Astrocyte of the spinal cord (primary cell): Measurements from ENCODE around the gene TMEM41A.

ENCODE experiments used
- DNase-seq: peaks from one replicate; pipeline ENCODE4 v3.0.0; 2011; ENCODE audit warnings: low read depth, low spot score
- H3K4me3 ChIP-seq: 2 replicates; pipeline ENCODE4 v1.5.1; 2011; ENCODE audit warnings: low read depth, mild to moderate bottlenecking, low read length, moderate library complexity
- in situ Hi-C: cut with HindIII; loops from 2 replicates; pipeline ENCODE4 v1.10.0; 2017; ENCODE audit warnings: low sequenced_read_pairs
- TF ChIP-seq, protein P1 (sequence below): IDR thresholded peaks from 2 replicates; pipeline ENCODE4 v1.5.1; 2012; ENCODE audit warnings: low read depth, mild to moderate bottlenecking, low read length, inconsistent platforms

Gene TMEM41A

DNA sequence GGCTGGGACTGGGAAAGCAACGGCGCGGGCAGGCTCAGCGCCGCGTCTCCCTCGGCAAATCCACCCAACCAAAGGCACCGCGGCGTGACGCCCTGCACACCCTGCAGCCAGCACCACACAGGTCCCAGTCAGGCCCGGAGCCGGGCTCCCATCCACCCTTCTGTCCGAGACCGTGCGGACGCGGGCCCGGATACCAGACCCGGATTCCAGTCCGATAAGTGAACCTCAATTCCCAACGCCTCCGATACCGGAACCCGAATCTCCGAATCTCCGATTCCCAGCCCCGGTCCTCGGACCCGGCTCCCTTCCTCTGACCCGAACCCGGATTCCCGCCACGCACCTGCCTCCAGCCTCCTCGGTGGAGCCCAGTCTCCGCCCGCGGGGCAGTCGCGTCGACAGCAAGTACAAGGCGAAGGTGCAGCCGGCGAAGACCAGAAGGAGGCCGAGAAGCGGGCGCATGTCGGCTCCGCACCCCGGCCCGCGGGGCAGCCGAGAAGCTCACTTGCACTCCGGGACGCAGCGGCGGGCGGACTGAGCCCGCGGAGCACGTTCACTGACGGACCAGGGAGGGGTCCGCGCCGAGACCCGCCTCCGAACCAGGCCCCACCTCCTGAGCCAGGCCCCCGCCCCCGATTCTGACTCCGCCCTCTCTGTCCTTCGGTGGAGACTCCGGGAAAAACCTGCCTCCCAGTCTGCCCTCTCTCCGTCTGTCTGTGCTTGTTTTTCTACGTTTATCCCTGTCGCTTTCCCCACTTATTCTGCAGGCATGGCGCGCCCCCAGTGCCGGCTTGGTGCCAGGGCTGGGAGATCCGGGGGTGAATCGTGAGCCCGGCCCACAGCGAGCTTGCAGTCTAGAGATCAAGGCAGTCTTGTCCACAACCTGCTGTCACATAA lies at the start of gene TMEM41A:
Gene TMEM41A, minus strand, starts transcription at position 533 of the 894 bp plus-strand sequence. Its CDS starts 74 bp downstream, at position 459.
- TF ChIP-seq, protein P1, sequence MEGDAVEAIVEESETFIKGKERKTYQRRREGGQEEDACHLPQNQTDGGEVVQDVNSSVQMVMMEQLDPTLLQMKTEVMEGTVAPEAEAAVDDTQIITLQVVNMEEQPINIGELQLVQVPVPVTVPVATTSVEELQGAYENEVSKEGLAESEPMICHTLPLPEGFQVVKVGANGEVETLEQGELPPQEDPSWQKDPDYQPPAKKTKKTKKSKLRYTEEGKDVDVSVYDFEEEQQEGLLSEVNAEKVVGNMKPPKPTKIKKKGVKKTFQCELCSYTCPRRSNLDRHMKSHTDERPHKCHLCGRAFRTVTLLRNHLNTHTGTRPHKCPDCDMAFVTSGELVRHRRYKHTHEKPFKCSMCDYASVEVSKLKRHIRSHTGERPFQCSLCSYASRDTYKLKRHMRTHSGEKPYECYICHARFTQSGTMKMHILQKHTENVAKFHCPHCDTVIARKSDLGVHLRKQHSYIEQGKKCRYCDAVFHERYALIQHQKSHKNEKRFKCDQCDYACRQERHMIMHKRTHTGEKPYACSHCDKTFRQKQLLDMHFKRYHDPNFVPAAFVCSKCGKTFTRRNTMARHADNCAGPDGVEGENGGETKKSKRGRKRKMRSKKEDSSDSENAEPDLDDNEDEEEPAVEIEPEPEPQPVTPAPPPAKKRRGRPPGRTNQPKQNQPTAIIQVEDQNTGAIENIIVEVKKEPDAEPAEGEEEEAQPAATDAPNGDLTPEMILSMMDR = no peak
- peak; percentile 89 for DNase-seq
- H3K4me3 ChIP-seq = peak within 1 kb of the TSS; percentile 95
- in situ Hi-C loops = no loop called here

DNA sequence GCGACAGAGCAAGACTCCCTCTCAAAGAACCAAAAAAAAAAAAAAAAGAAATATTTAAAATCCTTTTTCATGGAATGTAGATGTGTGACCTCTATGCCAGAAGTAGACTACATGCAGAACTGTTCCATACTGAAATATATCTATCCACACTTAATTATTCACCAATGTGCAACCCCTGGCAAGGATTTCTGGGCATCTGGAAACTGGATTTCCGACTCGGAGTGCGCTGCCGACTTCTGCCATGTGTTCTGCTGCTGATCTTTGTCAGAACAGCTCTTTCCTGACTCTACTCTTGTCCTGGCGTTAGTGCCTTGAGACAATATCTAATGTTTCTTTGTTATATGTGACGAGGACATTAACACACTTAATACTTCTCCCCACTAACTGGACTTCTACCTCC lies 41.9 kb upstream of the TMEM41A start:
- DNase-seq = no peak
- TF ChIP-seq, protein P1 = no peak
- in situ Hi-C loops = no loop called here
- H3K4me3 ChIP-seq = no peak overlapping the region

DNA sequence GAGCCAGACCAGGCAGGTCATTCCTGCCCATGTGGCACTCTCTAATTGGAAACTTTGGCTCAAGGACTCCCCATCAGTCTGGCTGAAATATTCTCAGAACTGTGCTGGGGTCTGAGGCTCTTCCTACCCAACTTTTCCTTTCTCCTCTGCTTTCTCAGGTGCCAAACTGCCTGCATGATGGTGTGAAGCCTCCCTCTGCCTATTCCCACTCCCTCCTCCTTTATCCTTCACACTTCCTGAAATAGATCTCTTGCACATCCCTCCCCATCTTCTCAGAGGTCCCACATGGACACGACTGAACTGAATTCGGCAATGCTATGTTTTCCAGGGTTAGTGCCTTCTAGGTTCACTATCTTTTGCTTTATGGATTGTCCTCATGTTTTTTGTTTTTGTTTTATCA lies 41.1 kb upstream of the TMEM41A start:
- no peak for DNase-seq
- in situ Hi-C loops = no loop called here
- H3K4me3 ChIP-seq = no peak overlapping the region
- TF ChIP-seq, protein P1 = no peak

DNA sequence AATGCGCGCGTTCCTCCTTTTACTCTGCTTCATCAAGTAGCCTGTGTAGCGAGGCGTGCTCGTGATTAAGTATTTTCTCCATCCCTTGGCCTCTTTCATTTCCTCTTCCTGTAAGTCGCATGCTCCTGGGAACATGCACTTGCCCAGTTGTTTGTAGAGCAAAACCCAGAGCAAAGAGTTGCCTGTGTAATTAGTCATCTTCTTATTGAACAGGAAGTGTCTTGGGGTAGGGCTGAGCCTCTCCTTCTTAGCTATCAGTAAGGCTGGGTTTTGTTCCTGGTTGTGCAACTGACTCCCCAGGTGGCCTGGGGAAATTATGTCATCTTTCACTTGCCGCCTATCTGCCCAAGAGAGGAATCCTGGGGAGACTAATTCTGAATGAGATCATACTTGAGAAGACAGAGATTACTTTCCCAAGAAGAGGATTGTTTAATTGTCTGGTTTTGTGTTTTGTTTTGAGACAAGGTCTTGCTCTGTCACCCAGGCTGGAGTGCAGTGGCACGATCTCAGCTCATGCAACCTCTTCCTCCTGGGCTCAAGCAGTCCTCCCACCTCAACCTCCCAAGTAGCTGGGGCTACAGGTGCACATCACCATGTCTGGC lies 38.6 kb upstream of the TMEM41A start:
- no peak overlapping the region for H3K4me3 ChIP-seq
- peak; percentile 90 for DNase-seq

DNA sequence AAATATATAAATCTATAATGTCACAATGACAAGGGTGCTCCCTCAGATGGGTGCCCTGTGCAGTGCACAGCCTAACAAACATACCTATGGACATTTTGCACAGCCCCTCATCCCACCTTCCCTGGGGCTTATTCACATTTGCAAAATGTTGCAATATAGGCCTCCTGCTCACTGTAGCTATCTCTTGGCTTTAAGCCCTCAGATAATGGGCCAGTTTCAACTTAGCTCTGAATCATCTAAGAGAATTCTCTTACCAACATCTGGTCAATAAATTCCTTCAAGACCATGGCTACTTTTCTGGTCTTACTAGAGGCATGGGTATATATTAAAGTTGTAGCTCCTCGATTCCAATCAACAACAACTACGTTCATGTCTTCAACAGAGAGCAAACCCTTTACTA lies 35.7 kb upstream of the TMEM41A start:
- TF ChIP-seq, protein P1 = no peak
- in situ Hi-C loops = no loop called here

More for the DNA sequence above, 38.6 kb upstream of the TMEM41A start:
- in situ Hi-C loops = no loop called here
- TF ChIP-seq, protein P1 = no peak

DNA sequence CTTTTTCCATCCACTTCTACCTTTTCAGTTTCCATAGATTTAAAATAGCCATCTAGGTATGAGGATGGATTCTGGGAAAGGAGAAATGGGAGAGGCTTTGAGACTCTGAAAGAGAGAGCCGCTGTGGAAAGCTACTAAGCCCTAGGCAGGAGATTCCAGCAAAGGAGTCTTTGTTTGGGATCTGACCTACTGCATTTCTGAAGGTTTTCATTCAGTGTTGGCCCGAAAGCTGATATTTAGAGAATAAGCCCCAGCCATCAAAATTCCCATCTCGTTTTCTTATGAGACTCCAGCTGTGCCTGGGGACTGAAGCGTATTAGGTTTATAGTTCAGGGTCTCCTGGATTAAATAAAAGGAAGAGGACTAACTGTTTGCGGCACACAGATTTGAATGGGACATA lies 34.1 kb upstream of the TMEM41A start:
- TF ChIP-seq, protein P1 = no peak
- DNase-seq = no peak
- no peak overlapping the region for H3K4me3 ChIP-seq
- in situ Hi-C loops = no loop called here

More for the DNA sequence above, 35.7 kb upstream of the TMEM41A start:
- no peak overlapping the region for H3K4me3 ChIP-seq
- no peak for DNase-seq
